Measurements from ENCODE around the gene VEPH1.

GRCh38 chr3:157360044-157360443 lies 143.2 kb downstream of the VEPH1 start:
- no peak for TF ChIP-seq POLR2A (IDR thresholded peaks at IDR 0.05)
- TF ChIP-seq CTCF (IDR thresholded peaks at IDR 0.05): no peak

All from lower leg skin (tissue), 3 donors.